Parathyroid adenoma (tissue), 2 donors: ENCODE results near the gene CD74.

Source experiments
- H2AFZ ChIP-seq: fragments of 300-600 bp; sonication (generic); one replicate; pipeline ENCODE4 v1.7.0; 2017; ENCODE audit warnings: antibody characterized with exemption, mild to moderate bottlenecking
- H3K27ac ChIP-seq: fragments of 300-600 bp; sonication (generic); one replicate; pipeline ENCODE4 v1.7.0; 2017
- H3K27me3 ChIP-seq: fragments of 300-600 bp; sonication (generic); one replicate; pipeline ENCODE4 v1.7.0; 2017; ENCODE audit warnings: low read length; ENCODE audit not compliant: control insufficient read depth, insufficient read depth
- H3K36me3 ChIP-seq: fragments of 300-600 bp; sonication (generic); one replicate; pipeline ENCODE4 v1.7.0; 2017; ENCODE audit warnings: low read length; ENCODE audit not compliant: control insufficient read depth, insufficient read depth
- H3K4me1 ChIP-seq: fragments of 300-600 bp; sonication (generic); one replicate; pipeline ENCODE4 v1.7.0; 2017; ENCODE audit warnings: control low read depth
- H3K4me2 ChIP-seq: fragments of 300-600 bp; sonication (generic); one replicate; pipeline ENCODE4 v1.7.0; 2017; ENCODE audit warnings: low read length
- H3K4me3 ChIP-seq: fragments of 300-600 bp; sonication (generic); one replicate; pipeline ENCODE4 v1.7.0; 2017; ENCODE audit warnings: low read depth, low read length
- H3K79me2 ChIP-seq: fragments of 300-600 bp; sonication (generic); one replicate; pipeline ENCODE4 v1.7.0; 2017; ENCODE audit warnings: control low read depth
- H3K9ac ChIP-seq: fragments of 300-600 bp; sonication (generic); one replicate; pipeline ENCODE4 v1.7.0; 2017; ENCODE audit warnings: mild to moderate bottlenecking
- H3K9me3 ChIP-seq: fragments of 300-600 bp; sonication (generic); one replicate; pipeline ENCODE4 v1.7.0; 2017; ENCODE audit warnings: low read length; ENCODE audit not compliant: control insufficient read depth
- CTCF ChIP-seq: fragments of 300-600 bp; sonication (generic); IDR thresholded peaks from one replicate; pipeline ENCODE4 v1.7.0; 2017; ENCODE audit warnings: antibody characterized with exemption, mild to moderate bottlenecking
- donor health status: primary hyperparathyroidism.

The CD74 gene

DNA sequence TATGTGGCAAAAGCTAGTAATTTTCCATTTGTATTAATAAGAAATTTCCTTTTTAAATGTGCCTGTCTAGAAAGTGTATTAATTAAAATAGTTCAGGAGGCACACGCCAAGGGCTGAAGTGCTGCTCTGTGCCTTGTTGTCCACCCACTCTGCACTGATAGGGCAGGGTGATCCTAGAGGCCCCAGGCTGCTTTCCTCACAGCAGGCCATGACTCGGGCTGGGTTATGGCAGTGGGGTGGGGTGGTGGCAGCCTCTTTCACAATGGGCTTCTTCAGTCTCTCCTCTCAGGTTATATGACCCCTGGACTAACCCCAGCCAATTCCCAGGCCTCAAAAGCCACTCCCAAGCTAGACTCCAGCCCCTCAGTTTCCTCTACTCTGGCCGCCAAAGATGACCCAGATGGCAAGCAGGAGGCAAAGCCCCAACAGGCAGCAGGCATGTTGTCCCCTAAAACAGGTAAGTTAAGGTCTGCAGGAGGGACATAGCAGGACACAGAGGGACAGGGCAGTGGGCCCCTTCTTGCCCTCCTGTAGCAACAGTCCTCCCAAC, 19.5 kb downstream of the CD74 start:
- no peaks in the 10 kb centered on the region for H3K4me1 ChIP-seq
- H2AFZ ChIP-seq = no peak overlapping the region
- H3K36me3 ChIP-seq = no peaks in the 10 kb centered on the region
- no peak overlapping the region for H3K4me2 ChIP-seq
- H3K9ac ChIP-seq = no peak overlapping the region
- no peaks in the 10 kb centered on the region for H3K9me3 ChIP-seq
- H3K4me3 ChIP-seq = no peak overlapping the region
- TF ChIP-seq CTCF = no peak
- no peaks in the 10 kb centered on the region for H3K79me2 ChIP-seq
- H3K27me3 ChIP-seq = no peaks in the 10 kb centered on the region
- H3K27ac ChIP-seq = no peak overlapping the region

DNA sequence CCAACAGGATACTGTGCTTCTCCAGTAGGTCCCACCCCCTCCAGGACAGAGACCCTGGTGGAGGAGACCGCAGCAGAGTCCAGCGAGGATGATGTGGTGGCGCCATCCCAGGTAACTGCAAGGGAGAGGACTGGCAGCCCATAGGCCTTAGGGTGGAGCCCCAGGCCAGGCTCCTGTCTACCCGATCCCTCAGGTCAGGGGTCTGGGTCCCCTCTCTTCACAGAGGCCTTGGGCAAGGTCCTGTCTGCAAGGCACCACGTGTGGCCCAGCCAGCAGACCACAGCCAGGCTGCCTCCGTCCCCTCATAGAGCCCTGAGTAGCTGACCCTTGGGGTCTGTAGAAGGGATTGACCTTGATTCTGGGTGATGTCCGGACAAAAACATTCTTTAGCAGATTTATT, 20.0 kb downstream of the CD74 start:
- Histone ChIP-seq H3K4me3 (no peak overlapping the region), H3K4me2 (no peak overlapping the region), H3K27ac (no peak overlapping the region), H3K9me3 (no peaks in the 10 kb centered on the region), H3K36me3 (no peaks in the 10 kb centered on the region), H3K79me2 (no peaks in the 10 kb centered on the region), H2AFZ (no peak overlapping the region), H3K4me1 (no peaks in the 10 kb centered on the region), H3K9ac (no peak overlapping the region), H3K27me3 (no peaks in the 10 kb centered on the region)
- TF ChIP-seq CTCF = no peak

- no peak overlapping the region for H2AFZ ChIP-seq
- TF ChIP-seq CTCF = no peak
- H3K9me3 ChIP-seq = no peaks in the 10 kb centered on the region
- H3K36me3 ChIP-seq = no peaks in the 10 kb centered on the region
- no peak overlapping the region for H3K4me2 ChIP-seq
- H3K9ac ChIP-seq = no peak overlapping the region
- no peaks in the 10 kb centered on the region for H3K27me3 ChIP-seq
- no peaks in the 10 kb centered on the region for H3K4me1 ChIP-seq
- no peaks in the 10 kb centered on the region for H3K79me2 ChIP-seq
- H3K27ac ChIP-seq = no peak overlapping the region
- H3K4me3 ChIP-seq = no peak overlapping the region
Observed at GRCh38 chr5:150391986-150392385, 20.7 kb downstream of the CD74 start.

DNA sequence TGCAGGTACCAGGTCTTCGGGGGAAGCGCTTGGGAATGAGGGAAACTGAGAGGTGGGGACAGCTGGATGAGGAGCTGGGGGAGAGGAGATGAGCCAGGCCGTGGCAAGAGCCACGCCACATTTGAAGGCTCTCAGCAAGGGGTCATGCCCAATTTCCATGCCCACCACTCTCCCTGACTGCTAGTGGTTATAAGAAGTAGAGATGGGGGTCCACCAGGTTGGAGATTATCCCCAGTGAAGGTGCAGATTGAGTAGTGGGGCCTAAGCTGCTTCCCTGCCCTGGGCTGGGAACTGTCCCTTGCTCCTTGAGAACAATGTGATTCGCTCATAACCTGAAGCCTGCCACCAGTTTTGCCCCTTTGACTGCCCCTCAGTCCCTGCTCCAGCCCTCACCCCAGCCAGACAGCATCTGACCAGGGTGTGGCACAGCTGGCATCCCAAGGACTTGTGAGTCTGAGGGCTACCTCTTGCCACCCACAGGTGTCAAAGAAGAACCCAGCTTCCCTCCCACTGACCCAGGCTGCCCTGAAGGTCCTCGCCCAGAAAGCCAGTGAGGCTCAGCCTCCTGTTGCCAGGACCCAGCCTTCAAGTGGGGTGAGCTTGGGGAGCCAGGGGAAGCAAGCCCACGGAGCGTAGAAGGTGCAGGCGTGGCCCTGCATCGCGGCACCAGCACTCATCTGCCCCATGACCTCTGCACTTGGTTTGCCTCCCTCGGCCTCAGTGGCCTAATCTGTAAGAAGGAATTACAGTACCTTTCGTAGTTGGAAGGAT, 21.5 kb downstream of the CD74 start:
- no peak overlapping the region for H3K4me3 ChIP-seq
- H3K27me3 ChIP-seq = no peaks in the 10 kb centered on the region
- H3K27ac ChIP-seq = no peak overlapping the region
- H3K79me2 ChIP-seq = no peaks in the 10 kb centered on the region
- H3K36me3 ChIP-seq = no peaks in the 10 kb centered on the region
- H3K9me3 ChIP-seq = no peaks in the 10 kb centered on the region
- TF ChIP-seq CTCF = no peak
- no peak overlapping the region for H2AFZ ChIP-seq
- no peak overlapping the region for H3K4me2 ChIP-seq
- no peak overlapping the region for H3K9ac ChIP-seq
- no peaks in the 10 kb centered on the region for H3K4me1 ChIP-seq
